Measurements from ENCODE around the gene LAMA3. TPM values are rescaled to one million over a fixed set of nuclear protein-coding genes. Genes with fewer than 3 reads are reported as not detected.

The LAMA3 gene
- total RNA-seq, 1 experiment from 2014 or later = 34.6 TPM

DNA sequence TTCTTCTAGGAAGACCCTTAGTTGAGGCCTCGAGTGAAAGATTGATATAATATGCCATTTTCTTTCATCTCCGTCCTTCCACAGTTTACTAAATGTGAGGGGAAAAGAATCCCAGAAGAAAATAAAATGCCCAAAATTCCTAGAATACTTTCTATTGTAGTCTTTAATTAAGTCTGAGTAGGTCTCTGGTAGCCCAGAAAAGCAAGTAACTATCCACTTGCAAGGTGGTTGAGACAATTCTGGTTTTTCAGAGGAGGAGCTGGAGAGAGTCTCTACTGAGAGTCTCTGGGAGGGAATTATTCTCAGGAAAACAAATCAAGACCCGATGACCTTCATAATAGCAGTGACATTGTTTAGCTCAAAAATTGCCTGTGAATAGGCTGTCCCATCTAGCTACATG, 261.4 kb downstream of the LAMA3 start:
- intact Hi-C loops (cut with micrococcal nuclease; ENCODE audit: unreplicated experiment) = no loop called here
- H3K4me1 ChIP-seq = no peaks in the 10 kb centered on the region
- no TSS peak for BruUV-seq (replicated peaks)
- H3K27me3 ChIP-seq (replicated peaks; ENCODE audit: control insufficient read depth, insufficient read depth, low read length) = no peaks in the 10 kb centered on the region
- Mint-ChIP-seq H3K27me3 (ENCODE audit: insufficient read depth, unreplicated experiment) (no peaks in the 10 kb centered on the region), H3K27ac (ENCODE audit: unreplicated experiment) (no peak overlapping the region), H3K9me3 (ENCODE audit: unreplicated experiment) (no peaks in the 10 kb centered on the region), H3K4me1 (ENCODE audit: low read depth, unreplicated experiment) (no peaks in the 10 kb centered on the region), H3K4me3 (ENCODE audit: unreplicated experiment) (no peak overlapping the region), H3K36me3 (ENCODE audit: insufficient read depth, unreplicated experiment) (no peaks in the 10 kb centered on the region)
- DNase-seq = no peak
- H3K9me3 ChIP-seq = no peaks in the 10 kb centered on the region
- no peaks in the 10 kb centered on the region for H3K36me3 ChIP-seq (ENCODE audit: control insufficient read depth, insufficient read depth, low read length)
- TF ChIP-seq CTCF (IDR thresholded peaks at IDR 0.05; ENCODE audit: insufficient read depth in 1 of 2, low read depth in 1 of 2, low read length in 1 of 2, severe bottlenecking in 1 of 2, unreplicated experiment in 1 of 2) = no peak
- ChIA-PET POLR2A (no interaction called here), CTCF (no interaction called here)
- H3K4me3 ChIP-seq (ENCODE audit: low read depth, low read length) = no peak overlapping the region

- ChIA-PET CTCF (no interaction called here), POLR2A (no interaction called here)
- H3K36me3 Mint-ChIP-seq (ENCODE audit: insufficient read depth, unreplicated experiment) = no peaks in the 10 kb centered on the region
- Histone ChIP-seq H3K4me1 (no peaks in the 10 kb centered on the region), H3K9me3 (no peaks in the 10 kb centered on the region), H3K27me3 (replicated peaks; ENCODE audit: control insufficient read depth, insufficient read depth, low read length) (no peaks in the 10 kb centered on the region), H3K36me3 (ENCODE audit: control insufficient read depth, insufficient read depth, low read length) (no peaks in the 10 kb centered on the region), H3K4me3 (ENCODE audit: low read depth, low read length) (no peak overlapping the region)
- intact Hi-C loops (cut with micrococcal nuclease; ENCODE audit: unreplicated experiment) = no loop called here
- no TSS peak for BruUV-seq (replicated peaks)
- H3K9me3 Mint-ChIP-seq (ENCODE audit: unreplicated experiment) = no peaks in the 10 kb centered on the region
- no peak overlapping the region for H3K27ac Mint-ChIP-seq (ENCODE audit: unreplicated experiment)
- H3K27me3 Mint-ChIP-seq (ENCODE audit: insufficient read depth, unreplicated experiment) = no peaks in the 10 kb centered on the region
- DNase-seq = no peak
- TF ChIP-seq CTCF (IDR thresholded peaks at IDR 0.05; ENCODE audit: insufficient read depth in 1 of 2, low read depth in 1 of 2, low read length in 1 of 2, severe bottlenecking in 1 of 2, unreplicated experiment in 1 of 2) = no peak
- H3K4me3 Mint-ChIP-seq (ENCODE audit: unreplicated experiment) = no peak overlapping the region
- H3K4me1 Mint-ChIP-seq (ENCODE audit: low read depth, unreplicated experiment) = no peaks in the 10 kb centered on the region
Observed at GRCh38 chr18:23951206-23951605, 262.0 kb downstream of the LAMA3 start.

GRCh38 chr18:23953984-23954383, 264.7 kb downstream of the LAMA3 start:
- no peaks in the 10 kb centered on the region for H3K9me3 ChIP-seq
- no TSS peak for BruUV-seq (replicated peaks)
- no peak overlapping the region for H3K27ac Mint-ChIP-seq (ENCODE audit: unreplicated experiment)
- no peak for TF ChIP-seq CTCF (IDR thresholded peaks at IDR 0.05; ENCODE audit: insufficient read depth in 1 of 2, low read depth in 1 of 2, low read length in 1 of 2, severe bottlenecking in 1 of 2, unreplicated experiment in 1 of 2)
- intact Hi-C loops (cut with micrococcal nuclease; ENCODE audit: unreplicated experiment) = no loop called here
- ChIA-PET POLR2A (no interaction called here), CTCF (no interaction called here)
- no peaks in the 10 kb centered on the region for H3K36me3 Mint-ChIP-seq (ENCODE audit: insufficient read depth, unreplicated experiment)
- no peaks in the 10 kb centered on the region for H3K4me1 Mint-ChIP-seq (ENCODE audit: low read depth, unreplicated experiment)
- H3K27me3 ChIP-seq (replicated peaks; ENCODE audit: control insufficient read depth, insufficient read depth, low read length) = no peaks in the 10 kb centered on the region
- DNase-seq = no peak
- H3K4me3 Mint-ChIP-seq (ENCODE audit: unreplicated experiment) = no peak overlapping the region
- no peaks in the 10 kb centered on the region for H3K9me3 Mint-ChIP-seq (ENCODE audit: unreplicated experiment)
- no peak overlapping the region for H3K4me3 ChIP-seq (ENCODE audit: low read depth, low read length)
- H3K4me1 ChIP-seq = no peaks in the 10 kb centered on the region
- no peaks in the 10 kb centered on the region for H3K36me3 ChIP-seq (ENCODE audit: control insufficient read depth, insufficient read depth, low read length)
- H3K27me3 Mint-ChIP-seq (ENCODE audit: insufficient read depth, unreplicated experiment) = no peaks in the 10 kb centered on the region
